ENCODE results near the gene COL8A1.

- TF ChIP-seq POLR2A (IDR thresholded peaks at IDR 0.05; ENCODE audit: low read length) (no peak), GATA1 (IDR thresholded peaks at IDR 0.05; ENCODE audit: low read depth, low read length) (no peak)
Measured at GRCh38 chr3:99716463-99716995, 78.1 kb downstream of the COL8A1 start.
